Common myeloid progenitor, CD34-positive (primary cell): Measurements from ENCODE around the gene RPP40.

Source experiments
- CTCF ChIA-PET: fragments of 350-600 bp; sonication (Branson Sonifier 250); formaldehyde crosslinking; loops from one replicate; lab custom pipeline; 2021; ENCODE audit warnings: antibody characterized with exemption; lab: Charles Lee
- POLR2A ChIA-PET: fragments of 350-600 bp; sonication (Branson Sonifier 250); formaldehyde crosslinking; loops from one replicate; lab custom pipeline; 2021; ENCODE audit warnings: antibody characterized with exemption; lab: Charles Lee
- DNase-seq, 3 donors: peaks; one replicate each; pipeline versions ENCODE4 v3.0.0 to v3.0.0-alpha.2; 2013
- H3K27ac ChIP-seq, 2 experiments: 1 replicate in 1 of 2; 2 replicates in 1 of 2; pipeline ENCODE4 v1.7.0; 2013; ENCODE audit warnings: inconsistent platforms in 2 of 2, low read length in 2 of 2, mild to moderate bottlenecking in 2 of 2, low read depth in 1 of 2, moderate library complexity in 1 of 2; ENCODE audit not compliant: severe bottlenecking in 2 of 2, insufficient read depth in 1 of 2, poor library complexity in 1 of 2
- H3K27me3 ChIP-seq, 5 experiments: replicated peaks in 2 of 5; 1 replicate in 3 of 5; 2 replicates in 2 of 5; pipeline versions ENCODE4 v1.6.1 to v1.7.0; 2013; ENCODE audit warnings: low read length in 4 of 5, mild to moderate bottlenecking in 2 of 5, moderate library complexity in 2 of 5, inconsistent platforms in 1 of 5; ENCODE audit not compliant: insufficient read depth in 5 of 5, control insufficient read depth in 4 of 5
- H3K36me3 ChIP-seq, 4 experiments: 1 replicate in 2 of 4; 2 replicates in 2 of 4; pipeline versions ENCODE4 v1.6.1 to v1.7.0; 2013; ENCODE audit warnings: low read length in 3 of 4, control low read depth in 1 of 4, mild to moderate bottlenecking in 1 of 4; ENCODE audit not compliant: control insufficient read depth in 4 of 4, insufficient read depth in 4 of 4
- H3K4me1 ChIP-seq, 4 experiments: 1 replicate in 3 of 4; 2 replicates in 1 of 4; pipeline versions ENCODE4 v1.6.1 to v1.7.1; 2013; ENCODE audit warnings: low read length in 3 of 4, mild to moderate bottlenecking in 3 of 4, control low read depth in 1 of 4, inconsistent platforms in 1 of 4, moderate library complexity in 1 of 4; ENCODE audit not compliant: control insufficient read depth in 4 of 4, insufficient read depth in 4 of 4; ENCODE audit errors: control extremely low read depth in 1 of 4
- H3K4me3 ChIP-seq, 7 experiments: 1 replicate in 4 of 7; 2 replicates in 3 of 7; pipeline versions ENCODE4 v1.5.1 to v1.7.0; 2013; ENCODE audit warnings: mild to moderate bottlenecking in 7 of 7, low read length in 6 of 7, moderate library complexity in 6 of 7, inconsistent platforms in 2 of 7, low read depth in 2 of 7, control low read depth in 1 of 7; ENCODE audit not compliant: insufficient read depth in 4 of 7, control insufficient read depth in 1 of 7; ENCODE audit errors: extremely low read depth in 1 of 7
- H3K9me3 ChIP-seq, 5 experiments: 1 replicate in 4 of 5; 2 replicates in 1 of 5; pipeline versions ENCODE4 v1.6.1 to v1.7.1; 2013; ENCODE audit warnings: low read length in 4 of 5, mild to moderate bottlenecking in 2 of 5, inconsistent platforms in 1 of 5, low read depth in 1 of 5, moderate library complexity in 1 of 5; ENCODE audit not compliant: control insufficient read depth in 4 of 5, insufficient read depth in 2 of 5; ENCODE audit errors: control extremely low read depth in 1 of 5
- WGBS: methylation state at CpG from one replicate; pipeline ENCODE4 v1.1.5; 2013; ENCODE audit not compliant: insufficient coverage; 5-methylcytosine and 5-hydroxymethylcytosine counted together

RPP40 gene

GRCh38 chr6:4973415-4973814 lies 30.4 kb downstream of the RPP40 start:
- no peak for DNase-seq
- CTCF ChIA-PET, result interaction anchor here (1.6 kb wide), 1 partner anchor 27 kb away, joined by 4 read pairs; no protein-coding TSS in a partner anchor
- 93% methylated on average over 12 of the region's 13 CpGs for WGBS
- Histone ChIP-seq H3K27ac (no peak overlapping the region), H3K9me3 (peaks cover 0 to 4% (median 0%) of the 10 kb centered on the region in 5 experiments), H3K36me3 (no peaks in the 10 kb centered on the region), H3K4me3 (no peak overlapping the region), H3K4me1 (no peaks in the 10 kb centered on the region), H3K27me3 (no peaks in the 10 kb centered on the region)
- POLR2A ChIA-PET, result no interaction called here

DNA sequence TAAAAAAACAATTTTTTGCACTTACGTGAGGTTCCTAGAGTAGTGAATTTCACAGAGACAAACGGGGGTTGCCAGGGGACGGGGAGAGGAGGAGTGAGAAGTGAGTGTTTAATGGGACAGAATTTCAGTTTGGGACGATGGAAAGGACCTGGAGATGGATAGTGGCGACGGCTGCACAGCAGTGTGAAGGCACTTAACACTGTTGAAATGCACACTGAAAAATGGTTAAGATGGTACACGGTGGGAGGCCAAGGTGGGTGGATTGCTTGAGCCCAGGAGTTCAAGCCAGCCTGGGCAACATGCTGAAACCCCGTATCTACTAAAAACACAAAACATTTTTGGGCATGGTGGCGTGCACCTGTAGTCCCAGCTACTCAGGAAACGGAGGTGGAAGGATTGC lies 31.4 kb downstream of the RPP40 start:
- POLR2A ChIA-PET, result no interaction called here

DNA sequence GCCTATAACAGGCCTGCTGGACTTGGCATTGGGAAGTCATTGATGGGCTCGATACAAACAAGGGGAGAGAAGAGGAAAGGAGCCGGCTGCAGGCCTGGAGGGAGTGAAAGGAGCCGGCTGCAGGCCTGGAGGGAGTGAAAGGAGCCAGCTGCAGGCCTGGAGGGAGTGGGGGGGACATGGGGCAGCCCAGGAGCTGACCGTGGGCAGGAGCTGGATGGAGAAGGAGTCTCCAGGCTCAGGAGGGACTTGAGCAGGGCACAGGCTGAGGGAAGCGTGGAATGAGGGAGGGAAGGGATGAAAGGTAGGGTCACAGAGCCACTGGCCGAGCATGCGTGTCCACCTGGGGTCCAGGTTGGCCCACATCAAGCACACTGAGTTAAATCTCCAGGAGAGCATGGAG lies 32.0 kb downstream of the RPP40 start:
- Histone ChIP-seq H3K27me3 (no peaks in the 10 kb centered on the region), H3K4me3 (no peak overlapping the region), H3K36me3 (no peaks in the 10 kb centered on the region), H3K4me1 (no peaks in the 10 kb centered on the region), H3K9me3 (no peaks in the 10 kb centered on the region), H3K27ac (no peak overlapping the region)
- CTCF ChIA-PET, result interaction anchor here (1.3 to 1.5 kb wide), 2 partner anchors 15 to 59 kb away, joined by 3 to 5 read pairs; no protein-coding TSS in a partner anchor
- POLR2A ChIA-PET, result no interaction called here
- no peak for DNase-seq
- WGBS, result 94% methylated on average over 7 of the region's 7 CpGs

More for the DNA sequence above, 31.4 kb downstream of the RPP40 start:
- Histone ChIP-seq H3K36me3 (no peaks in the 10 kb centered on the region), H3K4me1 (no peaks in the 10 kb centered on the region), H3K9me3 (no peaks in the 10 kb centered on the region), H3K4me3 (no peak overlapping the region), H3K27me3 (no peaks in the 10 kb centered on the region), H3K27ac (no peak overlapping the region)
- DNase-seq, result no peak
- WGBS, result 92% methylated on average over 10 of the region's 10 CpGs
- CTCF ChIA-PET, result interaction anchor here (1.3 to 1.5 kb wide), 2 partner anchors 16 to 58 kb away, joined by 3 to 5 read pairs; no protein-coding TSS in a partner anchor

GRCh38 chr6:4970739-4971395 lies 33.0 kb downstream of the RPP40 start:
- DNase-seq, result no peak
- no peak overlapping the region for H3K4me3 ChIP-seq
- H3K9me3 ChIP-seq, result no peaks in the 10 kb centered on the region
- no peaks in the 10 kb centered on the region for H3K27me3 ChIP-seq
- peaks cover 0 to under 1% (median 0%) of the 10 kb centered on the region in 4 experiments for H3K4me1 ChIP-seq
- no peaks in the 10 kb centered on the region for H3K36me3 ChIP-seq
- 99% methylated on average over 5 of the region's 9 CpGs for WGBS
- POLR2A ChIA-PET, result no interaction called here
- CTCF ChIA-PET, result interaction anchor here (1.8 kb wide), 1 partner anchor 13 kb away, joined by 4 read pairs; no protein-coding TSS in a partner anchor
- H3K27ac ChIP-seq, result no peak overlapping the region

DNA sequence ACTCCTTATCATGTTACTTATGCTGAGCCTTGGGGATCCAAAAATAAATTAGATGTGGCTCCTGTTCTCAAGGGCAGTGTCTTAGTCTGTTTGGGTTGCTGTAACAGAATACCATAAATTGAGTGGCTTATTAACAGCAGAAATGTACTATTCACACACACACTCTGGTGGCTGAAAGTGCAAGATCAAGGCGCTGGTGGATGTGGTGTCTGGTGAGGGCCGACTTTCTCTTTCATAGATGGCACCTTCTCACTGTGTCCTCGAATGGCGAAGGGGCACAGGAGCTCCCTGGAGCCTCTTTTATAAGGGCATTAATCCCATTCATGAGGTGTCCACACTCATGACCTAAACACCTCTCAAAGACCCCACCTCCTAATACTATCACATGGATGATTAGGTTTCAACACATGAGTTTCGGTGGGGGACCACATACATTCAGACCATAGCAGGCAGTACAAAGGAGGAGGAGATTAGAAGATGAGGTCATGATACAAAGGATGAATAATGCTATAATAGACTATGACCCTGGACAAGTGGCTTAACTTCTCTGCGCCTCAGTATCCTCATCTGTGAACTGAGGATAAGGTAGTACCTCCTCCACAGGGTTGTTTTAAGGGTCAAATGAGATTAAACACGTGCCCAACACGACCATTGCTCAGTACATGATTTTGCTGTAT lies 34.1 kb downstream of the RPP40 start:
- ChIA-PET CTCF (interaction anchor here (0.6 to 1.8 kb wide), 2 partner anchors 14 to 536 kb away, joined by 4 read pairs; no protein-coding TSS in a partner anchor), POLR2A (no interaction called here)
- no peaks in the 10 kb centered on the region for H3K9me3 ChIP-seq
- no peak overlapping the region for H3K4me3 ChIP-seq
- no peak overlapping the region for H3K27ac ChIP-seq
- WGBS, result 89% methylated on average over 3 of the region's 8 CpGs
- H3K4me1 ChIP-seq, result peaks cover 0 to 12% (median 0%) of the 10 kb centered on the region in 4 experiments
- DNase-seq, result no peak
- no peaks in the 10 kb centered on the region for H3K36me3 ChIP-seq
- no peaks in the 10 kb centered on the region for H3K27me3 ChIP-seq

DNA sequence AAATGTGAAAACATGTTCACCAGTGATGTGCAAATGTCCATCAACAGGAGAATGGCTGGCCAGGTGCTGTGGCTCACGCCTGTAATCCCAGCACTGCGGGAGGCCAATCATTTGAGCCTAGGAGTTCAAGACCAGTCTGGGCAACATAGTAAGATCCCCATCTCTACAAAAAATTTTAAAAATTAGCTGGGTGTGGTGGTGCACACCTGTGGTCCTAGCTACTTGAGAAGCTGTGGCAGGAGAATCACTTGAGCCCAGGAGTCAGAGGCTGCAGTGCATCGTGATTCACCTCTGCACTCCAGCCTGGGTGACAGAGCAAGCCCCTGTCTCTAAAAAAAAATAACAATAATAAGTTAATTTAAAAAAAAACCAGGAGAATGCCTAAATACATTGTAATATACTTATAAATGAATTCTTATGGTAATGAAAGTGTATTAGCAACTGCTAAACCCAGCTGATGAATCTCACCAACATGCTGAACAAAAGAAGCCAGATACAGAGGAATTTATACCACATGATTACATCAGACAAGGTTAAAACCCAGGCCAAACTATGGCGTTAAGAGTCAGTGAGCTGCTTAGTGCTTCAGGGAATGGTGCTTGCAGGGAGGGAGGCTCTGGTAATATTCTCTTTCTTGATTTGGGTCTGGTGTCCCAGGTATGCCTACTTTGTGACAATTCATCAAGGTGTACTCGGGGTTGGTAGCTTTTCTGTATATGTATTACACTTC lies 36.4 kb downstream of the RPP40 start:
- no peak for DNase-seq
- no peak overlapping the region for H3K27ac ChIP-seq
- no peak overlapping the region for H3K4me3 ChIP-seq
- CTCF ChIA-PET, result no interaction called here
- H3K27me3 ChIP-seq, result no peaks in the 10 kb centered on the region
- whole genome bisulfite sequencing, result 100% methylated on average over 1 of the region's 5 CpGs
- POLR2A ChIA-PET, result no interaction called here
- no peaks in the 10 kb centered on the region for H3K36me3 ChIP-seq
- peaks cover 0 to 18% (median 0%) of the 10 kb centered on the region in 4 experiments for H3K4me1 ChIP-seq
- H3K9me3 ChIP-seq, result no peaks in the 10 kb centered on the region
